CD4-positive, alpha-beta T cell treated with Interleukin-10 for 1 hour (primary cell): ENCODE data around the gene SYNDIG1.

ENCODE experiments used
- DNase-seq: peaks from one replicate; pipeline ENCODE4 v3.0.0-alpha.2; 2020

The SYNDIG1 gene

GRCh38 chr20:24700166-24700860 is 230.9 kb downstream of the SYNDIG1 start:
- DNase-seq, result no peak

GRCh38 chr20:24701027-24701426 is 231.6 kb downstream of the SYNDIG1 start:
- DNase-seq, result no peak

- DNase-seq, result no peak
These were observed 232.2 kb downstream of the SYNDIG1 start for GRCh38 chr20:24701668-24702067.

GRCh38 chr20:24702501-24703283 is 233.3 kb downstream of the SYNDIG1 start:
- no peak for DNase-seq

DNA sequence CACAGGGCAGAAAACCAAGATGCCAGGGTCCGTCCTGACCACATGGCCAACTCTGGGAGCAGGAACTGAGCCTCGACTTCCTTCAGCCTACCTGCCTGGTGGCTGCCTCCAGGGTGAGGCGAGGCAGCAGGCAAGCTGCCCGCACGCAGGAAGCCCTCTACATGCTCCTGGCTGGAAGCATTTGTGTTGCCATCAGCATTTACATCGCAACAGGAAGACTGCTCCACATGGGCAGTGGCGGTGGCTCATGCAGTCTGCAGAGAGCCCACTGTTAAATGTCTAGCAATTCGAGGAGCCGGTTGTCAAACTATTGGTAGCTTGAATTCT is 233.8 kb downstream of the SYNDIG1 start:
- DNase-seq, result no peak

GRCh38 chr20:24704899-24705298 is 235.5 kb downstream of the SYNDIG1 start:
- DNase-seq, result no peak

- DNase-seq, result no peak
These were observed 236.1 kb downstream of the SYNDIG1 start for GRCh38 chr20:24705486-24705885.

- DNase-seq, result no peak
These were observed 239.2 kb downstream of the SYNDIG1 start for GRCh38 chr20:24708411-24709295.
